Measurements from ENCODE around the gene MAS1L.

GRCh38 chr6:29531668-29532067 lies 43.9 kb upstream of the MAS1L start:
- TF ChIP-seq EZH2 (IDR thresholded peaks at IDR 0.05; ENCODE audit: insufficient read depth, poor library complexity, severe bottlenecking) (no peak), EZH2phosphoT487 (IDR thresholded peaks at IDR 0.05; ENCODE audit: insufficient read depth, low read depth) (no peak)
